Measurements from ENCODE around the gene KLHL42. TPM values are rescaled to one million over a fixed set of nuclear protein-coding genes. Genes with fewer than 3 reads are reported as not detected.
"Not testable (repeated sequence)": the region's sequence is repeated elsewhere in the genome, so short reads cannot be mapped to it uniquely, and the experiment has no call there.

The KLHL42 gene, protein sequence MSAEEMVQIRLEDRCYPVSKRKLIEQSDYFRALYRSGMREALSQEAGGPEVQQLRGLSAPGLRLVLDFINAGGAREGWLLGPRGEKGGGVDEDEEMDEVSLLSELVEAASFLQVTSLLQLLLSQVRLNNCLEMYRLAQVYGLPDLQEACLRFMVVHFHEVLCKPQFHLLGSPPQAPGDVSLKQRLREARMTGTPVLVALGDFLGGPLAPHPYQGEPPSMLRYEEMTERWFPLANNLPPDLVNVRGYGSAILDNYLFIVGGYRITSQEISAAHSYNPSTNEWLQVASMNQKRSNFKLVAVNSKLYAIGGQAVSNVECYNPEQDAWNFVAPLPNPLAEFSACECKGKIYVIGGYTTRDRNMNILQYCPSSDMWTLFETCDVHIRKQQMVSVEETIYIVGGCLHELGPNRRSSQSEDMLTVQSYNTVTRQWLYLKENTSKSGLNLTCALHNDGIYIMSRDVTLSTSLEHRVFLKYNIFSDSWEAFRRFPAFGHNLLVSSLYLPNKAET
- 10 to 100 TPM in 7 of 8 experiments, 1 to 10 TPM in 1; 9.3 to 38.5 (median 31.4) TPM for total RNA-seq

DNA sequence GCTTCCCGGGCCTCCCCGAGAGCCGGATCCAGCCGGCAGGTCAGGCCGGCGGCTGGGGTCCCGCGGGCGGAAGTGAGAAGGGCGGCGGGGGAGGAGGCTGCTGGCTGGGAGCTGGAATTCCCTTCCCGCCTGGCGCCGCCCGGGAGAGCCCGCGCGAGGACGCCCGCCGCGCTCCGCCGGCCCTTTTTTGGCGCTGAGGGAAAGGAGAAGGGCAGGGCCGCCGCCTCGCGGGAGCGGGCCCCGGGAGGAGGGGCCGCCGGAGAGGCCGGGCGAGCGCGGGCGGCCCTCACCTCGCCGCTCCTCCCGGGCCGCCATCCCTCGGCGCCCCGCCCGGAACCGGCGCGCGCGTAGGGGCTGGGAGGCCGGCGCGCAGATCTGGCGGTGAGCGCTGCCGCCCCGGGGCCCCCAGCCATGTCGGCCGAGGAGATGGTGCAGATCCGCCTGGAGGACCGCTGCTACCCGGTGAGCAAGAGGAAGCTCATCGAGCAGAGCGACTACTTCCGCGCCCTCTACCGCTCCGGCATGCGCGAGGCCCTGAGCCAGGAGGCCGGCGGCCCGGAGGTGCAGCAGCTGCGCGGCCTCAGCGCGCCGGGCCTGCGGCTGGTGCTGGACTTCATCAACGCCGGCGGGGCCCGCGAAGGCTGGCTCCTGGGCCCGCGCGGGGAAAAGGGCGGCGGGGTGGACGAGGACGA lies at the start of gene KLHL42, which contains the start of gene MANSC4:
KLHL42 (plus strand) TSS at position 314 of the 692 bp plus-strand sequence; CDS start at position 412, 98 bp downstream.
MANSC4 (minus strand) TSS at position 317 of the 692 bp plus-strand sequence. CDS start 8,960 bp downstream, outside the sequence.
- ATAC-seq (replicated peaks in 6 of 8) = peak; percentile 76 to 86 (median 80)
- peak within 1 kb of the TSS; percentile 49 to 99 (median 65) for H3K4me3 ChIP-seq
- H3K4me1 ChIP-seq (replicated peaks in 1 of 2) = peaks cover 13 to 21% of the 10 kb centered on the region in 2 donors
- peak within 1 kb of the TSS; percentile 94 to 97 for H3K27ac ChIP-seq
- 0% methylated on average over 2 to 7 of the region's 92 CpGs; no CpG with 5 or more reads in 7 of the 10 experiments for WGBS, 10 experiments
- in situ Hi-C loops (cut with MboI; ENCODE audit: low pct_unique_long_range_greater_than_20kb in 2 of 9, low sequenced_read_pairs in 9 of 9, unreplicated experiment in 9 of 9) = no loop called here

DNA sequence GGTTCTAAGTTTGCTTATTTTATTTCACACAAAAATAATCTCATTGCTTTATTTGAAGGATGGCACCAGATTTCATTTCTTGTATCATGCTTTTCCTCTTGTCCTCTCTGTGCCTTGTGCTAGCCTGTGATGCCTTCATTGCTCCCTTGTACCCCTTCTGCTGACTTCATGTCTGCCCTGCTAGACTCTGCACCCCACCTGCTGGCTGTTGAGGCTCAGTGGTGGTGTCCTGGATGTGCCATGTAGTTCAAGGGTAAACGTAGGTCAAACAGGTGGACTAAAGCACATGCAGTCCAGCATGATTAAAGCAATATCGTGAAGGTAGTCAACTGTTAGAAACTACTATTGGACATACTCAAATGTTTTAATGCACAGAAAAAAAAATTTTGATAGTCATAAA lies 47.8 kb upstream of the KLHL42 start:
- no peak overlapping the region for H3K27ac ChIP-seq
- ATAC-seq (replicated peaks in 6 of 8) = peak in 2 of 8 experiments; percentile 35 to 38
- H3K4me1 ChIP-seq (replicated peaks in 1 of 2) = no peaks in the 10 kb centered on the region
- WGBS, 10 experiments = 40 to 100% (median 85%) methylated on average over 1 to 2 of the region's 2 CpGs; no CpG with 5 or more reads in 2 of the 10 experiments
- in situ Hi-C loops (cut with MboI; ENCODE audit: low pct_unique_long_range_greater_than_20kb in 2 of 9, low sequenced_read_pairs in 9 of 9, unreplicated experiment in 9 of 9) = loop anchor here in 2 of 9 experiments (25.0 kb wide), 2 partner anchors 205 to 430 kb away; no protein-coding TSS in a partner anchor
- H3K4me3 ChIP-seq = no peak overlapping the region

DNA sequence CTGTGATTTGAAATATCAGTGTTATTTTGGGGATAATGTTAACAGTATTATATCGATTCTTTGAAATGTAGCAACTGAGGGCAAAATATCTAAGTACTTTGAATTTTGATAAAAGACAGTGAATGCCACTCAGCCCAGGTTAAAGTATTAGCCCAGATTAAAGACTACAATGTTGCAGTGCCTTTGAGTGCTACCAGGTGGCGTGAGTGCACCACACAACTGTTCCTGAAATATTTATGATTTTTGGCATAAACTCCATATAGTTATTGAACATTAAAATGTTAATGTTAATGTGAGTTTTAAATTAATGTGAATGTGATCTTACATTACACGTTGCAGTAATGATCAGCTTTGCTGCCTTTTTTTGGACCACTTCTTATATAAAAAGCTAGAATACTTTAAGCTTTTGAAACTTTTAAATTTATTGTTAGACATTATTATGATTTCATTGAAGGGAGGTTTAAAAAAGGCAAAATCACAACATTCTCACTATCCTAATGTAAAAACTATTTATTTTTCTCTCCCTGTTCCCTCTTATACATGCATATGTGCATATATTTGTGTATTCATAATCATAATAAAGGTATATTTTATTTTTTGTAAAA lies 46.9 kb upstream of the KLHL42 start:
- ATAC-seq (replicated peaks in 6 of 8) = peak in 2 of 8 experiments; percentile 34 to 57
- 0 to 49% (median 29%) methylated on average over 1 to 3 of the region's 3 CpGs; no CpG with 5 or more reads in 2 of the 10 experiments for WGBS, 10 experiments
- in situ Hi-C loops (cut with MboI; ENCODE audit: low pct_unique_long_range_greater_than_20kb in 2 of 9, low sequenced_read_pairs in 9 of 9, unreplicated experiment in 9 of 9) = loop anchor here in 2 of 9 experiments (25.0 kb wide), 2 partner anchors 204 to 429 kb away; no protein-coding TSS in a partner anchor
- H3K4me1 ChIP-seq (replicated peaks in 1 of 2) = no peaks in the 10 kb centered on the region
- no peak overlapping the region for H3K27ac ChIP-seq
- H3K4me3 ChIP-seq = no peak overlapping the region

DNA sequence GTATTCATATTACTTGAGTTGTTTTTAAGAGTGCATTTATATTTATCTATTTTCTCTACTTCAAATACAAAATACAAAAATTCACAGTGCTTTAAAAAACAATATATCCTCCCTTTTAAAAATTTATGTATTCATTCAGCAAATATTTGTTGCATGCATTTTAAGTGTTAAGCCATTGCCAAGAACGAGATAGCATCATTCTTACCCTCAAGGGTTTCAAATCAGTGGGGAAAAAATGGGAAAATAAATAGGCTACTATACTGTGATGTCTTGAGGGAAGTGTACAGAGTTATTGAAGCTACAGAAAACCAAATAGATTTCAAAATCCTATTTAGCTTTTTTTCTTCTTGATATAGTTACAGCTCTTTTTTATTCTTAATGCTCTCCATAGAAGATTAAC lies 46.2 kb upstream of the KLHL42 start:
- ATAC-seq (replicated peaks in 6 of 8) = peak in 1 of 8 experiments; percentile 29
- Histone ChIP-seq H3K27ac (no peak overlapping the region), H3K4me1 (replicated peaks in 1 of 2) (no peaks in the 10 kb centered on the region), H3K4me3 (no peak overlapping the region)
- in situ Hi-C loops (cut with MboI; ENCODE audit: low pct_unique_long_range_greater_than_20kb in 2 of 9, low sequenced_read_pairs in 9 of 9, unreplicated experiment in 9 of 9) = loop anchor here in 2 of 9 experiments (25.0 kb wide), 2 partner anchors 204 to 429 kb away; no protein-coding TSS in a partner anchor
- WGBS, 10 experiments = 25 to 100% (median 90%) methylated on average over 1 of the region's 1 CpG

DNA sequence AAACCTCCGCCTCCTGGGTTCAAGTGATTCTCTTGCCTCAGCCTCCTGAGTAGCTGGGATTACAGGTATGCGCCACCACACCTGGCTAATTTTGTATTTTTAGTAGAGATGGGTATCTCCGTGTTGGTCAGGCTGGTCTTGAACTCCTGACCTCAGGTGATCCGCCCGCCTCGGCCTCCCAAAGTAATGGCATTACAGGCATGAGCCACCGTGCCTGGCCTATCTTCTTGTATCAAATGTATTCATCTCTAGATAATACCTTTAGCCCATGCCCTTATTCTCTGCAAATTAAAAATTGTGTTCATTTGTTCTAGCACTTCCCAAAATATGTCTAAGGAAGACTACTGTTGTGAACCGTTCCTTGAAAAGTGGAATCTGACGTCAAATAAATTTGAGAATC lies 45.7 kb upstream of the KLHL42 start:
- H3K4me3 ChIP-seq; ATAC-seq (replicated peaks in 6 of 8); H3K27ac ChIP-seq; H3K4me1 ChIP-seq (replicated peaks in 1 of 2): not testable (repeated sequence)
- 86 to 100% (median 98%) methylated on average over 2 to 7 of the region's 9 CpGs; no CpG with 5 or more reads in 1 of the 10 experiments for WGBS, 10 experiments
- in situ Hi-C loops (cut with MboI; ENCODE audit: low pct_unique_long_range_greater_than_20kb in 2 of 9, low sequenced_read_pairs in 9 of 9, unreplicated experiment in 9 of 9) = loop anchor here in 2 of 9 experiments (25.0 kb wide), 2 partner anchors 203 to 428 kb away; no protein-coding TSS in a partner anchor

DNA sequence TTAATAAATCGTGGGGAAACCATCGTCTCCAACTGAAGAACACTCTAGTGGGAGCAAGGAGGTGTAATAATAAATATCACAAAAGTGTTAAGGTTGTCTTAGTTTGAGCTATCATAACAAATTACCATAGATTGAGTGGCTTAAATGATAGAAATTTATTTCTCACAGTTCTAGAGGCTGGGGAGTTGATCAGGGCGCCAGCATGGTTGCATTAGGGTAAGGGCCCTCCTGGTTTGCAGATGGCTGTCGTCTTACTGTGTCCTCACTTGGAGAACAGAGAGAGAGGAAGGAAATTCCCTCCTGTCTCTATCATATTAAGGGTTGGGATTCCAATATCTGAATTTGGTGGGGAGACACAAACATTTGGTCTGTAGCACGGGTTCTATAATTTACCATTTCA lies 36.4 kb upstream of the KLHL42 start:
- H3K4me1 ChIP-seq (replicated peaks in 1 of 2) = no peaks in the 10 kb centered on the region
- 87 to 100% (median 97%) methylated on average over 1 to 5 of the region's 5 CpGs for WGBS, 10 experiments
- H3K4me3 ChIP-seq = no peak overlapping the region
- no peak for ATAC-seq (replicated peaks in 6 of 8)
- in situ Hi-C loops (cut with MboI; ENCODE audit: low pct_unique_long_range_greater_than_20kb in 2 of 9, low sequenced_read_pairs in 9 of 9, unreplicated experiment in 9 of 9) = loop anchor here in 2 of 9 experiments (10.0 to 25.0 kb wide), 3 partner anchors 194 to 419 kb away; no protein-coding TSS in a partner anchor
- H3K27ac ChIP-seq = no peak overlapping the region

DNA sequence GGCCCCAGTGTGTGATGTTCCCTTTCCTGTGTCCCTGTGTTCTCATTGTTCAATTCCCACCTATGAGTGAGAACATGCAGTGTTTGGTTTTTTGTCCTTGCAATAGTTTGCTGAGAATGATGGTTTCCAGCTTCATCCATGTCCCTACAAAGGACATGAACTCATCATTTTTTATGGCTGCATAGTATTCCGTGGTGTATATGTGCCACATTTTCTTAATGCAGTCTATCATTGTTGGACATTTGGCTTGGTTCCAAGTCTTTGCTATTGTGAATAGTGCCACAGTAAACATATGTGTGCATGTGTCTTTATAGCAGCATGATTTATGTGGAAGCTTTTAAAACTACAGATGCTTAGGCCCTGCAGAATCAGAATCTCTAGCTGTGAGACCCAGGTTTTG lies 34.3 kb upstream of the KLHL42 start:
- not testable (repeated sequence) for ATAC-seq (replicated peaks in 6 of 8); H3K4me1 ChIP-seq (replicated peaks in 1 of 2); H3K4me3 ChIP-seq; H3K27ac ChIP-seq
- no CpG with 5 or more reads among the region's 1 CpG for WGBS, 10 experiments
- in situ Hi-C loops (cut with MboI; ENCODE audit: low pct_unique_long_range_greater_than_20kb in 2 of 9, low sequenced_read_pairs in 9 of 9, unreplicated experiment in 9 of 9) = loop anchor here in 2 of 9 experiments (10.0 to 25.0 kb wide), 3 partner anchors 192 to 417 kb away; no protein-coding TSS in a partner anchor

- peak in 2 of 8 experiments; percentile 77 to 78 for ATAC-seq (replicated peaks in 6 of 8)
- H3K27ac ChIP-seq = no peak overlapping the region
- in situ Hi-C loops (cut with MboI; ENCODE audit: low pct_unique_long_range_greater_than_20kb in 2 of 9, low sequenced_read_pairs in 9 of 9, unreplicated experiment in 9 of 9) = loop anchor here in 2 of 9 experiments (10.0 to 25.0 kb wide), 3 partner anchors 190 to 415 kb away; no protein-coding TSS in a partner anchor
- H3K4me3 ChIP-seq = no peak overlapping the region
- H3K4me1 ChIP-seq (replicated peaks in 1 of 2) = no peaks in the 10 kb centered on the region
- WGBS, 10 experiments = 5 to 100% (median 80%) methylated on average over 2 to 3 of the region's 3 CpGs
Observed at GRCh38 chr12:27747111-27747820, 32.8 kb upstream of the KLHL42 start.

- in situ Hi-C loops (cut with MboI; ENCODE audit: low pct_unique_long_range_greater_than_20kb in 2 of 9, low sequenced_read_pairs in 9 of 9, unreplicated experiment in 9 of 9) = no loop called here
- Histone ChIP-seq H3K4me3 (no peak overlapping the region), H3K27ac (no peak overlapping the region), H3K4me1 (replicated peaks in 1 of 2) (no peaks in the 10 kb centered on the region)
- no peak for ATAC-seq (replicated peaks in 6 of 8)
- 89 to 100% (median 97%) methylated on average over 1 to 11 of the region's 15 CpGs; no CpG with 5 or more reads in 2 of the 10 experiments for WGBS, 10 experiments
Observed at GRCh38 chr12:27751386-27752047, 28.5 kb upstream of the KLHL42 start.

DNA sequence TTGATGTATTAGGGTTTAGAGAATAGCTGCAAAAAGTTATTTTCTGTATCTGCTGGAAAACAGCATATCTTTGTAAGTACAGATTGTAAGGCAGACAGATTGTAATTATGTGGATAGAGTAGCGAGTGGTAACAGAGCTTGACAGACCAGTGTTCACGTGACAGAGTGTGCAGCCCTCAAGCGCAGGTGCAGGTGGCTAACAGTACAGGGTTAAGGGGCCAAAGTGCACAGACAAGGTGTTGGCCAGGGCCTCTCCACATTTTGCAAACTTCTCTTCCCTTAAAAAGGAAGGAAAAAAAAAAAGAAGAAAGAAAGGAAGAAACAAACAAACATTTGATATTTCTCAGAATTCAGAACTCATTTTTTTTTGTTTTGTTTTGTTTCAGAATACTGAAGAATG lies 25.2 kb upstream of the KLHL42 start:
- no peak for ATAC-seq (replicated peaks in 6 of 8)
- H3K4me3 ChIP-seq = no peak overlapping the region
- 90 to 100% (median 97%) methylated on average over 2 to 3 of the region's 3 CpGs; no CpG with 5 or more reads in 2 of the 10 experiments for WGBS, 10 experiments
- H3K27ac ChIP-seq = no peak overlapping the region
- H3K4me1 ChIP-seq (replicated peaks in 1 of 2) = no peaks in the 10 kb centered on the region
- in situ Hi-C loops (cut with MboI; ENCODE audit: low pct_unique_long_range_greater_than_20kb in 2 of 9, low sequenced_read_pairs in 9 of 9, unreplicated experiment in 9 of 9) = no loop called here

DNA sequence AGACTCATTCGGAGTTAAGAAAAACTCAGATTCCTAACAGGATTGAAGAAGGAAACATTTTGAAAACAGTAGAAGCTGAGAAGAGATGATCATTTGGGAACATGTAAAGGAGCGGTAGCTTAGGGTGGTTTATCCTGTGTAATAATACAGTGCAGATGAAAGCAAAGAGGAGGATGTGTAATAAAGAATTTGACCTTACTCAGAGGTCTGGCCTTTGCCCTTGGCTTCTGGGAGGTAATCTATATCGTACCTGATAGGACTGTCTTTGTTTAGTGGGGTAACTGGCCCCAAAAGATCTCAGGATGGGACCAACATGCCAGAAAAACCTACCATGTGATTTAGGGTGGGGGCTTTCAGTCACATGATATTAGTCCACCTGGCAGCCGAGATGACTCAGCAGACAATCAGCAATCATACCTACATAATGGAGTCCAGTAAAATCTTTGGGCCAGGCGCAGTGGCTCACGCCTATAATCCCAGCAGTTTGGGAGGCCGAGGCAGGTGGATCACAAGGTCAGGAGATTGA lies 23.3 kb upstream of the KLHL42 start:
- H3K27ac ChIP-seq = no peak overlapping the region
- no peak for ATAC-seq (replicated peaks in 6 of 8)
- 79 to 100% (median 98%) methylated on average over 1 to 3 of the region's 7 CpGs for WGBS, 10 experiments
- in situ Hi-C loops (cut with MboI; ENCODE audit: low pct_unique_long_range_greater_than_20kb in 2 of 9, low sequenced_read_pairs in 9 of 9, unreplicated experiment in 9 of 9) = no loop called here
- no peaks in the 10 kb centered on the region for H3K4me1 ChIP-seq (replicated peaks in 1 of 2)
- H3K4me3 ChIP-seq = no peak overlapping the region

Data from motor neuron (in vitro differentiated cells).